ENCODE measurements around the gene ADIPOR2.

- TF ChIP-seq CTCF (IDR thresholded peaks at IDR 0.05) (no peak), EZH2 (IDR thresholded peaks at IDR 0.05; ENCODE audit: borderline replicate concordance, insufficient read depth, low read depth, low read length, poor library complexity, severe bottlenecking) (no peak)
Observed at GRCh38 chr12:1676043-1676442, 14.8 kb upstream of the ADIPOR2 start.

Data from B cell (primary cell).